NCI-H460 (cell line): ENCODE data around the gene MX1. TPM values are rescaled to one million over a fixed set of nuclear protein-coding genes. Genes with fewer than 3 reads are reported as not detected.

Experiments used
- DNase-seq: peaks from one replicate; pipeline ENCODE4 v3.0.0-alpha.2; 2016; ENCODE audit warnings: low read depth; ENCODE audit errors: extremely low read depth
- total RNA-seq: library from RNA; depleted of rRNA; stranded (reverse); fragments of >200 nt; shearing (Covaris generic); gene quantifications from 2 replicates; pipeline ENCODE4 v1.2.3, GENCODE V29; 2014

MX1 gene
- total RNA-seq, 1 experiment from 2014 or later: 2.7 TPM

DNA sequence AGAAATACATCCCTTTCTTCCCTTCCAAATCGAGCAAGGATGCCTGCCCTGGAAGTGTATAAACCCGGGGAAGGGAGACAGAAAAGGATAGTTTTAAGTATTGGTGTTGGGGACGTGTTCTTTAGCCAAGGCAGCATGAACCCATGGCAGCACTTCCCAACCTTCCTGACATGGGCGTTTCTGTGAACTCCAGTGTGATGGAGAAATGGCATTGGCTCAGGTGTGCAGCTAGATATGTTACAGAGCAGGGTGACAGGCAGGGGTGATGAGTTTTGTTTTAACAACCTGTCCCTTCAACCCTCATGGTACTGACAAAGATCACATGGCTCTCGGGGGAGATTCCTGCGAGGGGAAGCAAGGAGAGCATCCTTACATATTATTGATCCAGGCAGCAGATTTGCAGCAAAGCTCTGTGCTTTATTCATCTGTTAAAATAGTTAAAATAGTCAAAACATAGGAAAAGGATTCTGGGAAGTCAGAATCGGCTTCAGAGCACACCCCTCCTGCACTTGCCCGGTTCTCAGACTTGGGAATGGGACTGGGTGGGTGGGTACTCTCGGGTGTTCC lies 4.0 kb downstream of the MX1 start:
- DNase-seq: no peak

DNA sequence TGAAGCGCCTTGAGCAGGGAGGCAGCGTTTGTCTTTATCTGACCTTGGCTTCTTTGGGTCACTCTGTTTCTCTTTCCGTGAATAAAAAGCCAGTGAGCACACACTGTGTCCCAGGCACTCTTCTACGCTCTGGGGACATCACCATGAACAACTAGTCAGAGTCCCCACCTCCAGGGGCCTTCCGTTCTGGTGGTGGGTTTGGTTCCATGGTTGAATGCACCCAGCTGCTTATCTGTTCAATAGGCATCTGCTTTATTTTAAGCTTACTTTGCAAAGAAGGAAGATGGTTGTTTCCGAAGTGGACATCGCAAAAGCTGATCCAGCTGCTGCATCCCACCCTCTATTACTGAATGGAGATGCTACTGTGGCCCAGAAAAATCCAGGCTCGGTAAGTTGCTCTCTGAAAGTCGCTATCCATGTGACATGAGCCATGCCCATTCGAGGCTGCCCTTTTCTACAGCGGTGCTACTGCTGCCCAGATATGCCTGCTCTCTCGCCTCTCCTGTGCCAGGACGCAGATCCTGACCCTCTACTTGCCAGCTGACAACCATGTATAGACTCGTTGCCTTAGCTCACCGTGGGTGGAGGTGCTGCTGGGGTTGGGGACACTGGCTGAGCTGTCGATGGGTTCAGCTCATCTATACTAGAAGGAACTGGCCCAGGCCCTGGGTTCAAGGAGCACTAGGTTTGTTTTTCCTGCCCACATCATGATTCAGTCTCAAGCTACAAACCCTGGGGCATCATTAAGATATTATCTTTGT lies 5.9 kb downstream of the MX1 start:
- DNase-seq: no peak

DNA sequence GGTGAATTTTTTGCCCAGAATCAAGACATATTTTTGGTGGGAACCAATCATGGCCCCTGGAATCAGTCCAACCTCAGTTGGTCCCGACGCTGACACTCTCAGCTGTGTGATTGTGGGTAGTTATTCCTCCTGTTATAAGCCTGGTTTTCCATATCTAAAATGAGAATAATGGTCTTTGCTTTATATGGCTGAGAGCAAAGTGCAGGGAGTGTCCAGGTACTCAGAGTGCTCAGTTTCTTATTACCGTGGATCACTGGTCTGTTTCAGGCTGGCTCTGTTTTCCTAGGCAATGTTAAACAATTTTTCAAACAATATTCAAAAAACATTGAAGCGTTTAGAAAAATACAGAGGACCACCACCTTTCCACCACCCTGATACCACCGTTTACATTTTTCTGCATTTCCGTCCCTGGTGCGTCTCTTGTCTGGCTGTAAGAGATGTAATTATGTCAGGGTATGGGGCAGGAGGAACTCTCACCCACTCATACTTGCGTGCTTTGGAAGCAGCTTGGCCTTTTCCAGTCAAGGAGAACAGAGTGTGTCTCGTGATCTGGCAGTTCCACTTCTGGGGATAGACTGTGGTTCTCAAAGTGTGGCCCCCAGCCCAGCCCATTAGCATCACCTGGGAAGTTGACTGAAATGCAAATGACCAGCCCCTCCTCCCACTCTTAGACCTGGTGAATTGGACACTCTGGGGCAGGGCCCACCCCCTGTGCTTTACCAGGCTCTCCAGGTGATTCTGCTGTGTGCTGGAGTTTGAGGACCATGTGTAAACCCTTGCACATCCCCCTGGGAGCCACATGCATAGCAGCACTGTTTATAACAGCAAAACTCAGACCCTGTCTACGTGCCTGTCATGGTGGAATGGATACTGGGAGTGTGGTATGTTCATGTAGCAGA lies 6.8 kb downstream of the MX1 start:
- DNase-seq: no peak

DNA sequence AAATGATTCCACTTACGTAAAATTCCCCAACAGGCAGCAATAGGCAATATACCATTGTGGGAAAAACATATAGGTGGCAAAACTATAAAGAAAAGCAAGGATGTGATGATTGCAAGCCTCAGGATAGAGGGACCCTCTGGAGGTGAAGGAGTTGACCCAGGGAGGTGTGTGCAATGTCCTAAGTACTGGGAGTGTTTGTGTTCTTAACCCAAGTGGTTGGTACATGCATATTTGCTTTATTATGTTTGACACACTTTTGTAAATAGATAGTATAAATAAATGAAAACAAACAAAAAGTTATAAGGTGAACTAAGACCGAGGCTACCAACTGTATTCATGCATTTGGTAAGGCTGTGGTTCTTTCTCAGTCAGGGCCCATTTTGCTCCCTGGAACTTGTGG lies 7.5 kb downstream of the MX1 start:
- no peak for DNase-seq

DNA sequence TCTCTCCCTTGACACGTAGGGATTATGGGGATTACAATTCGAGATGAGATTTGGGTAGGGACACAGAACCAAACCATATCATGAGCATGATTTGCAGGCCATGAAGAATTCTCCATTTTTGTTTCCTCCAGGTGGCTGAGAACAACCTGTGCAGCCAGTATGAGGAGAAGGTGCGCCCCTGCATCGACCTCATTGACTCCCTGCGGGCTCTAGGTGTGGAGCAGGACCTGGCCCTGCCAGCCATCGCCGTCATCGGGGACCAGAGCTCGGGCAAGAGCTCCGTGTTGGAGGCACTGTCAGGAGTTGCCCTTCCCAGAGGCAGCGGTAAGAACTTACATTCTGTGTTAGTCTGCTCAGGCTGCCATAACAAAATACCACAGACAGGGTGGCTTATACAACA lies 9.7 kb downstream of the MX1 start:
- DNase-seq: no peak

DNA sequence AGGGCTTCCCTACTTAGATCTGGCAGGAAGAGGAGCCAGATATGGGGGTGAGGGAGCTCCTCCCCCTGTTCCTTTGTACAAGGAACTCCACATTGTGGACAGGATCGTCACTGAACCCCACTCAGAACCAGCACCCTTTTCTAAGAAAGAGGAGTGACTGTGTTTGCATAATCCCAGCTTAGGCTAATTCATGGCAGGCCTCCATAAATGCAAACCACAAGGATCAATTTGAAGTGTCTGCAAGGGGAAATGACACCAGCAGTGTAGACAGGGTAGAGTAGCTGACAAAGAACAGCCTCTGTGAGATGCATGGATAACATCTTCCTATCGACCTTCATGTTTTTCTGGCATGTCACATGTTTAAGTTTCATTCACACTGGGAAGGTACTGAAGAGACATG lies 11.7 kb downstream of the MX1 start:
- DNase-seq: no peak

DNA sequence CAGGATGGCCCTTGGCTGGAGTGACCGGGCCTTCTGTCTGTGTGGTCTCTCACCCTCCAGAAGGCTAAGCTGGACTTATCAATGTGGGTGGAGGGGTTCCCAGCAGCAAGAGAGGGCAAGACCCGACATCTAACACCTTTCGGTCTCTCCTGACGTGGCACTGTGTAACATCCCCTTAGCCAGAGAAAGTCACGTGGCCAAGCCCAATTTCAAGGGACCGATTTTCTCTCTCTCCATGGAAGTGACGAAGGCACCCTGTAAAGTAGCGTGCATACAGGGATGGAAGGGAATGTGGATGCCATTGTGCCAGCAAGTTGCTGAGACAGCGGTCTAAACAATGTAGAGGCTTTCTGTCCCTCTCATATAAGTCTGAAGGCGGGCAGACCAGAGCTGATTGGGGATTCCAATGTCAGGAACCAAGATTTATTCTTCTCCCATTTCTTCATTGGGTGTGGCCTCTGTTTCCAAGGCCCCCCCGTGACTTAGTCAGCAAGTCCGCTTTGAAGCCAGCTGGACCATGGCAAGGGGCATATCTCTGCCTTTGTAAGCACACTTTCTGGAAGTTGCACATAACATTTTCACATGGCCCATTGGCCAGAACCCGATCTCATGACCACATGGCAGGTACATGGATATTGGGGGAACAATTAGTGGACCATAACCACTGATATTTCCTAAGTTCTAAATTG lies 12.5 kb downstream of the MX1 start:
- no peak for DNase-seq

DNA sequence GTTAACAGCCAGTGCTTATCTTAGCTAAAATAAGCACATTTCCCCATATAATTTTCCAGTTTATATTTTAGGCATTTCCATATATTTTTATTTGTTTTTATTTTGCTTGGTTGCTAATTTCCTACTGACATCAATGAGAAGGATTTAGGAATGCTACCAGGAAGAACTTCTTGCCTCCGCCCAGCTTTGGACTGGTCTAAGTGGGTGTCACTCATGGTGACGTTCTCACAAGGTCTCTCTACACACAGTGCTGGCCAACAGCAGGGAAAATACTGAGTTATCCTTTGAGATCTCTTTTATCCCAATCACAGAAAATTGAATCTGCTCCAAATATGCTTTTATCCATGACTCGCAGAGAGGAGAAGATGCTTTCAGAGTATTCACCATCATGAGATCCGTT lies 13.2 kb downstream of the MX1 start:
- DNase-seq: no peak

DNA sequence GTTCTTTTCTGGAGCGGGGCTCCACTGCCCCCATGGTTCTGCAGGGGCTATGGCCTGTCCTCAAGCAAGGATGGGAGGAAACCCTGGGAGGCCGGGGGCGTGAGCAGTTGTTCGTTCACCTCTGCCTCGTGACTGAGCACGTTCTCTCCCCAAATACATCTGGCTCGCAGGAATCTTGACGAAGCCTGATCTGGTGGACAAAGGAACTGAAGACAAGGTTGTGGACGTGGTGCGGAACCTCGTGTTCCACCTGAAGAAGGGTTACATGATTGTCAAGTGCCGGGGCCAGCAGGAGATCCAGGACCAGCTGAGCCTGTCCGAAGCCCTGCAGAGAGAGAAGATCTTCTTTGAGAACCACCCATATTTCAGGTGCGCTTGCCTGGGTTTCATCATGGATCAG lies 15.5 kb downstream of the MX1 start:
- no peak for DNase-seq

DNA sequence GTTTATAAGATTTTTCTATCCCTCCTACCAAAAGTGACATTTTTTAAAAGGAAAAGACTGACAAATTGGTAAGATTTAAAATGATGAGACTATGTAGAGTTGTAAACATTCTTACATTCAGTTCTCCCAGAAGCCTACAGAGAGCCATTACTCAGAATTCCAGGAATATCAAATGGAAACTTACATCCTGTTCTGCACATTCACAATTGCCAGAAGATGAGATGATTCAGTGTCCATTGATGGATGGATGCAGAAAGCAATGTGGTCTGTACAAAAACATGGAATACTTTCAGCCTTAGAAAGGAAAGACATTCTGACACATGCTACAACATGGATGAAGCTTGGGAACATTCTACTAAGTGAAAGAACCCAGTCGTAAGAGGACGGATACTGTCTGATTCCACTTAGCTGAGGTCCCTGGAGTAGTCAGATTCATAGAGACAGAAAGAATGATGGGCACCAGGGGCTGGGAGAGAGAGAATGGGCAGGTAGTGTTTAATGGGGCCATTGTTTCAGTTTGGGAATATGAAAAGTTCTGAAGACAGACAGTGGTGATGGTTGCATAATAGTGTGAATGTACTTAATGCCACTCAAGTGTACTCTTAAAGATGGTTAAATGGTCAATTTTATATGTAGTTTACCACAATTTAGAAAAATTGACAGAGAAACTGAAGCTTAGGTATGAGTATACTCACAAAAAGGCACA lies 16.6 kb downstream of the MX1 start:
- no peak for DNase-seq

DNA sequence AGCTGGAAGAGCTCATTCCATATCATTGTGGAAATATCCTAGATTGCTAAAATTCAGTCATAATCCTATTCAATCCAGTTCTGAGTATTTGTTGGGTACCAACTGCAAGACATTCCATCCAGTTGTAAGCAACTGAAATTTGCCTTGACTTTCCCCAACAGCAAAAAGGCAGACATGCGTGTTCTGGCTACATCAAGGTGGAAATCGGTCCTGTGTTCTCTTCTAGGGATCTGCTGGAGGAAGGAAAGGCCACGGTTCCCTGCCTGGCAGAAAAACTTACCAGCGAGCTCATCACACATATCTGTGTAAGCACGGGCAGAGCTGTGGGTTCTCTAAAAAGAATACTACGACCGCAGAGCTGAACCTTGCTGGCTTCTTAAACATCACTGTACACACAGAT lies 17.5 kb downstream of the MX1 start:
- DNase-seq: no peak

DNA sequence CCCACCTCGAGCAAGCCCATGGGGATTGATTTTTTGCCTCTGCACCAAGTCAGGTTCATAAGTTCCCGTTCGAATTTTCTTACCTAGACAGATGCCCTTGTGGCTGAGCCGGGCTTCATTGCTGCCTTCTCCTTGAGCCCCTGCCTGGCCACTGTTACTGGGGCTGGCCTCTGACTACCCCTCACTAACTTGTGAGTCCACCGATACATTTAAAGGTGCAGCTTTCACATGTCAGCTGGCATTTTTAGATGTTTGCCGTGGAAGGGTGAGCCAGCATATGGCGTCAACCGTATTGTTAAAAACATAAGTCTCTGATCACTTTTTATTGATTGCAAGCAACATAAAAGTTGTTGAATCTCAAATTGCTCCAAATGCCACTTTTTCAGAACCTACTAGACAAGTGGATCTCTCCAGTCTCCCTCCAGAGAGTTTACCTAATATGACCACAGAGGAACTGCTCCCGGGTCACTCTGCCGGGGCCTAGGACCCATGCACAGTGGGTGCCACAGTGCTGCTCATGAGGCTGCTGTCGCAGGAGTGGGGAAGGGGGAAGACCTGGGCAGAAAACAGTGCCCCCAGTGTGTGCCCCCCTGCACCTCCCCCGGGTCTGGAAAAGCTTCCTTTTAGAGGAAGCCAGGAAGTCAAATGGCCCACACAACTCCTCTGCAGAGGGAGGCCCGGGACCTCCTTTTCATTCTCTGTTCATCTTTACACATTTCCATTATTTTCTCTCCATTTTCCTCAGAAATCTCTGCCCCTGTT lies 18.8 kb downstream of the MX1 start:
- no peak for DNase-seq

DNA sequence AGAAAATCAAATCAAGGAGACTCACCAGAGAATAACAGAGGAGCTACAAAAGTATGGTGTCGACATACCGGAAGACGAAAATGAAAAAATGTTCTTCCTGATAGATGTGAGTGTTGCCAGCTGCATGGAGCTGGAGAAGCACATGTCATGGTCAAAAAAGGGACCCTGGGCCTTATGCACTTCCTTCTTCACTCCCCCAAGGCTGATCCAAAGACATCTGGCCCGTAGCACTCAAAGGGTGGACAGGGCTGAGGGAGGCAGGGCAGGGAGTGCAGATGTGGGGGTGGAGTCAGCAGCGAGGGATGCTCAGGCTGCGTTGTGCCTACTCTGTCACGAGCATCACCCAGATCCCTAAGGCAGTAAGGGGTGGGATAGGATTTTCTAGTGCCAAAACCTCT lies 19.4 kb downstream of the MX1 start:
- DNase-seq: no peak

DNA sequence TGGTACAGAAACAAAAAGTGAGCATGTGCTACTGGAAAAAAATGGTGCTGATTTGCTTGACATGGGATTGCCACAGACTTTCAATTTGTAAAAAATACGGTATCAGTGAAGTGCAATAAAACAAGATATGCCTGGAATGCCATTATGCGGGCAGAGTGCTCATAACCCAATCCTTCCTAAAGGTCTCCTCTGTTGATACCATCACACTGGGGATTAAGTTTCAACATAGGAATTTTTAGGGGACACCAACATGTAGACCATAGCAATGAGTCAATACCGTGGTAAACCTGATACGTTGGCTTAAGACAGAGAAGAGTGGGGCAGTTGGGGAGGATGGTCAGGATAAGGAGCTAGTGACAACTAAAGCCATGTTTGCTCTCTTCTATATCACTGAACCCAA lies 20.5 kb downstream of the MX1 start:
- no peak for DNase-seq

DNA sequence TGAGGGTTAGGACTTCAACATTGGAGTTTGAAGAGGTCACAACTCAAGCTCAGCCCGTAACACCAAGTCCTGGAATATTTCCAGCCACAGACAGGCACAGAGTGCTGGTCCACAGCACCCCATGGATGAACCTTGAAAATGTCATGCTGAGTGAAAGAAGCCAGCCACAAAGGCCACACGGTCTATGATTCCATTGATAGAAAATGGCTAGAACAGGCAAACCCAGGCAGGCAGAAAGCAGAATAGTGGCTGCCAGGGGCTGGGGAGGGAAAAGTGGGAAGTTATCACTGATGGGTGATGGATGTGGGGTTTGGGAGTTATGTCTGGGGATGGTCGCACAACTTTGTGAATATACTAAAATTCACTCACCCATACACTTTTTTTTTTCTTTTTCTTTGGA lies 21.3 kb downstream of the MX1 start:
- DNase-seq: no peak

DNA sequence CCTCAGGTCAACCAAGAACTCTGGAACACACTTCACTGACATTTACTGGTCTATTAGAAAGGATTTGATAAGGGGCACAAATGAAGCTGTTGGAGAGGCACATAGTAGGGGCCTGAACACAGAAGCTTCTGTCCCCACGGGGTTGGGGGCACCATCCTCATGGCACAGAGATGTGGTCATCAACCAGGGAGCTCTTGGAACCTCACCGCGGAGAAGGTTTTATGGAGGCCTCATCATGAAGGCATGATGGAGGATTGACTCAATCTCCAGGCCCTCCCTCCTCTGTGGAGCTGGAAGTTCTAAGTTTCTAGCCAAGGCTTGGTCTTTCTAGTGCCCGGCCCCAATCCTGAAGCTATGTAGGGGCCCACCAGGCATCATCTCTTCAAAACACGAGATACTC lies 23.6 kb downstream of the MX1 start:
- no peak for DNase-seq

DNA sequence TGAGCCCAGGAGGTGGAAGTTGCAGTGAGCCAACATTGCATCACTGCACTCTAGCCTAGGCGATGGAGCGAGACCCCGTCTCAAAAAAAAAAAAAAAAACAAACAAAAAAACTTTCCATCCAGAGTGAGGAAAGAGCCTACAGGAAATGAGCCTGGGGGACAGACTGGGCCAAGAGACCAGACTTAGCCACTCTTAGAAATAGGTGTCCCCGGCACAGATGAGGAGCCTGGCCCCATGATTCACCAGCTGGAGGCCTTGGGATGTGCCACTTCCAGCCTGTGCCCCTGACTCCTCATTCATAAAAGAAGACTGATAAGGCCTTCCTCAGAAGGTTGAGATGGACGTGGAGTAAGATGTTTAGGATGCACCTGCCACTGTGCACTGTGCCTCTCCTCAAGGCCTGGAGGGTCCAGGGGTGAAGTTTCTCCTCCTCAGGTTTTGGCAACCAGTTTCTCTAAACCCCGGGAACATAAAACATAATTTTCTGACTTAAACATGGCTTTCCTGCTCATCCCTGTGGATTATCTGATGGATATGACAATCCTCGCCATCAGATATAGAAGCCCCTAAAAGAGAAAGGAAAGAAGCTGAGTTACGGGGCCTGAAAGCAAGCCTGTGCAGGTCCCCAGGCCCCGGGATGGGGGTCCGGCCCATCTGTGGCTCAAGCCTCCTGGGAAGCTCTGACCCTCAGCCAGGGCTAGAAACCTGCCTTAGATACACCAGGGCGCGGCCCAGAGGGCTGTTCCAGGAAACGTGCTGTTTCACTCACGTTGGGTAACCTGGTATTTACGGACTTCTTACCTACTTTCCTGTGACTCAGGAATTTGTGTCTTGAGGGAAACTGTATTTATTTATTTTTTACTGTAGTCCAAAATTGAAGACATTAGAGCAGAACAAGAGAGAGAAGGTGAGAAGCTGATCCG lies 26.0 kb downstream of the MX1 start:
- no peak for DNase-seq

DNA sequence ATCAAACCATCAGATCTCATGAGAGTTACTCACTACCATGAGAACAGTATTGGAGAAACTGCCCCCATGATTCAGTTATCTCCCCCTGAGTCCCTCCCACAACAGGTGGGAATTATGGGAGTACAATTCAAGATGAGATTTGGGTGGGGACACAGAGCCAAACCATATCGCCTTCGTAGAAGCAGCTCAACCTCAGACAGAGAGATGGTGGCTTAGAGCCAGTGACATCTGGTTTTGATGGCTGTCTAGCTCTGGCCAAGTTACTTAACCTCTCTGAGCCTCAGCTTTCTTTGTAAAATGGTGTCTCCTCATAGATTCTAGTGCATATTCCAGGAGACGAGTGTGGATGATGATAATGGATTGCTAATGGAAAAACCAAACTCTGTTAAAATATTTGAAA lies 27.2 kb downstream of the MX1 start:
- no peak for DNase-seq

DNA sequence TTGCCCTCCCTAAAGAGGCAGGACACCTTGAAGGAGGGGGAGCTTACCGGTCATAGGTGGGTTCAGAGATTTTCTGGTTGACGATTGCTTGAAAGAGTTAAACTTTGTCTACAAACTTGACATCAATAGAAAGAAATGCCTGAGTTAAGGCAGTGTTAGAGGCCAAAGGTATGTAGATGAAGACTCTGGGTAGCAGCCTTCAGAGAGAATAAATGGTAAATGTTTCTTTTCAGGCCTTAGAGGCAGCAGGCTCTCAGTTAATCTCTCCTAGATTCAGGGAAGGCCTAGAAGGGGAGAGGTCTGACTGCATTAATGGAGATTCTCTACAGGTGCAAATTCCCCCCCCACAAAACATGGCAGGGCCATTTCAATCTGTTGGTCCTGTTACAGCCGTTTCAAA lies 27.7 kb downstream of the MX1 start:
- DNase-seq: no peak
